Activated CD4-positive, alpha-beta T cell treated with anti-CD3 and anti-CD28 coated beads, Interleukin-2, amount 50 U/mL, for 16 hours (primary cell): ENCODE results near the gene PRDM5.

ENCODE experiments used
- DNase-seq: peaks from one replicate; pipeline ENCODE4 v3.0.0-alpha.2; 2020

PRDM5 gene

GRCh38 chr4:120902925-120903324, 19.6 kb downstream of the PRDM5 start:
- peak; percentile 63 for DNase-seq

GRCh38 chr4:120901731-120902130, 20.8 kb downstream of the PRDM5 start:
- no peak for DNase-seq

GRCh38 chr4:120897981-120898719, 24.4 kb downstream of the PRDM5 start:
- no peak for DNase-seq

- DNase-seq, result no peak
Observed at GRCh38 chr4:120895554-120895953, 27.0 kb downstream of the PRDM5 start.

GRCh38 chr4:120893314-120893713, 29.2 kb downstream of the PRDM5 start:
- DNase-seq, result no peak

GRCh38 chr4:120886191-120886590, 36.3 kb downstream of the PRDM5 start:
- DNase-seq, result no peak

GRCh38 chr4:120881846-120882245, 40.7 kb downstream of the PRDM5 start:
- DNase-seq, result no peak

GRCh38 chr4:120881351-120881750, 41.2 kb downstream of the PRDM5 start:
- DNase-seq, result no peak

GRCh38 chr4:120877021-120877420, 45.5 kb downstream of the PRDM5 start:
- no peak for DNase-seq

GRCh38 chr4:120874792-120875774, 47.4 kb downstream of the PRDM5 start:
- DNase-seq, result no peak

GRCh38 chr4:120873554-120873953, 49.0 kb downstream of the PRDM5 start:
- DNase-seq, result no peak

GRCh38 chr4:120871173-120871572, 51.4 kb downstream of the PRDM5 start:
- no peak for DNase-seq

GRCh38 chr4:120870279-120870673, 52.2 kb downstream of the PRDM5 start:
- DNase-seq, result peak; percentile 2

- DNase-seq, result no peak
Observed at GRCh38 chr4:120869613-120870278, 52.8 kb downstream of the PRDM5 start.

GRCh38 chr4:120867506-120867905, 55.0 kb downstream of the PRDM5 start:
- DNase-seq, result no peak

GRCh38 chr4:120865985-120866384, 56.5 kb downstream of the PRDM5 start:
- DNase-seq, result no peak

- no peak for DNase-seq
Observed at GRCh38 chr4:120864969-120865368, 57.6 kb downstream of the PRDM5 start.

GRCh38 chr4:120862432-120862831, 60.1 kb downstream of the PRDM5 start:
- DNase-seq, result no peak

- DNase-seq, result no peak
Observed at GRCh38 chr4:120861852-120862251, 60.7 kb downstream of the PRDM5 start.

- no peak for DNase-seq
Observed at GRCh38 chr4:120858776-120859175, 63.8 kb downstream of the PRDM5 start.

- DNase-seq, result no peak
Observed at GRCh38 chr4:120857312-120857711, 65.2 kb downstream of the PRDM5 start.

- no peak for DNase-seq
Observed at GRCh38 chr4:120856294-120856693, 66.2 kb downstream of the PRDM5 start.

- peak; percentile 35 for DNase-seq
Observed at GRCh38 chr4:120855307-120856001, 67.1 kb downstream of the PRDM5 start.
